GM23248 (cell line): Measurements from ENCODE around the gene RNF25.

Experiments used
- EZH2 ChIP-seq: fragments of 200-600 bp; sonication (generic); IDR thresholded peaks from 2 replicates; pipeline ENCODE4 v1.6.1; 2018; ENCODE audit warnings: antibody characterized with exemption, mild to moderate bottlenecking; ENCODE audit not compliant: insufficient read depth, poor library complexity, severe bottlenecking
- EZH2phosphoT487 ChIP-seq: fragments of 200-600 bp; sonication (generic); IDR thresholded peaks from 2 replicates; pipeline ENCODE4 v1.6.1; 2018; ENCODE audit warnings: antibody characterized with exemption, moderate library complexity, mild to moderate bottlenecking, low read depth; ENCODE audit not compliant: insufficient read depth

DNA sequence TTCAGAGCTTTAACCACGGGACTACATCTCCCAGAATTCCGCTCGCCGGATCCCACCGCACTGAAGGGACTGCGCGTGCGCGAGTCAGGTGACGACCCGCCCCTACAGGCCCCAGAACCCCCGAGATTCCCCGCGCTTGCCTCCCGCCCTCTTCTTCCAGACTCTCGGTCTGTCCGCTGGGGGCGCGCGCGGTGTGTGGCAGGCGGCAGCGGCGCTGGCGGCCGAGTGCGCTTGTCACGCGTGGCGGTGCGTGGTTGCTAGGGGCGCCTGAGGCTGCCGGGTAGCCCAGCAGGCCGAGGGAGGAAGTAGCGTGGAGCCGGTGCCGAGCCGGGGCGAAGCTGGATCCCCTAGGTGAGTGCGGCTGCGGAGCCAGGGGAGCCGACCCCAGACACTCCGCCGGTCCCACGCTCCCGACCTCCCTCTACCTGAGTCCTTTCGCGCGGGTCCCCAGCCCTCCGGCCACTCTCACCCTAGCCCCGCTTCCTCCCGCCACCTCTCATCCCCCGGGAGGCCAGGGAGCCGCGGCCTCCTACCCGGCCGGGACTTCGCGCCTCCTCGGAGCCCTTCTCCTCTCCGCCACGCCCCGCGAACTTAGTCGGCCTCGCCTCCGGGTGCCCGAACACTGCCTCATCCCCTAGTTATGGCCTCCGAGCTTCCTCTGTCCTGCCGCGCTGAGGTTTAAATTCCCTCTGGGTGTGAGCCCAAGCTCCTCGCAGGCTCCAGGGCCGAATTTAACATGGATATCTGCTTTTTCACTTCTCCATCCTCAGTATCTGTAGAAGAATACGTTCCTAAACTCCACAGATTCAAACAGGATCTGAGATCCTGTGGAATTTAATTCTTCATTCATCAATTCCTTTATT lies 39.1 kb upstream of the RNF25 start, which contains the start of gene TTLL4:
- TF ChIP-seq EZH2 (no peak), EZH2phosphoT487 (no peak)
